HG03558 (cell line): ENCODE measurements around the gene TLR9.

Source experiments
- ATAC-seq: cut with Tn5 transposase; IDR thresholded peaks from one replicate; pipeline ENCODE4 v1.9.1; 2021; ENCODE audit warnings: moderate number of reproducible peaks; ENCODE audit not compliant: unreplicated experiment; ENCODE audit errors: extremely low read depth

TLR9 gene

GRCh38 chr3:52233108-52233591, 7.7 kb upstream of the TLR9 start:
- ATAC-seq = no peak

GRCh38 chr3:52232279-52233107, 7.0 kb upstream of the TLR9 start:
- no peak for ATAC-seq

GRCh38 chr3:52231502-52232278, 6.2 kb upstream of the TLR9 start:
- ATAC-seq = no peak

- ATAC-seq = no peak
Measured at GRCh38 chr3:52230889-52231499, 5.5 kb upstream of the TLR9 start.

GRCh38 chr3:52230461-52230860, 5.0 kb upstream of the TLR9 start:
- ATAC-seq = no peak

GRCh38 chr3:52229656-52230055, 4.2 kb upstream of the TLR9 start:
- no peak for ATAC-seq

GRCh38 chr3:52228751-52229291, 3.4 kb upstream of the TLR9 start:
- ATAC-seq = no peak

GRCh38 chr3:52228266-52228665, 2.8 kb upstream of the TLR9 start:
- no peak for ATAC-seq

GRCh38 chr3:52227766-52228165, 2.3 kb upstream of the TLR9 start:
- ATAC-seq = no peak

GRCh38 chr3:52227117-52227516, 1.7 kb upstream of the TLR9 start:
- no peak for ATAC-seq

- ATAC-seq = no peak
Measured at GRCh38 chr3:52226229-52226817, 878 bp upstream of the TLR9 start.

- ATAC-seq = no peak
Measured at GRCh38 chr3:52223449-52224408, 1.7 kb downstream of the TLR9 start.

- ATAC-seq = no peak
Measured at GRCh38 chr3:52222319-52223221, 2.9 kb downstream of the TLR9 start.

- ATAC-seq = no peak
Measured at GRCh38 chr3:52221563-52222318, 3.7 kb downstream of the TLR9 start.

- no peak for ATAC-seq
Measured at GRCh38 chr3:52221141-52221562, 4.3 kb downstream of the TLR9 start.

- no peak for ATAC-seq
Measured at GRCh38 chr3:52220380-52221026, 4.9 kb downstream of the TLR9 start.
